GM12891 (cell line): ENCODE data around the gene ARID4B.

ENCODE experiments used
- PAX5 ChIP-seq: IDR thresholded peaks from 2 replicates; pipeline ENCODE4 v1.6.1; 2011; ENCODE audit warnings: low read length, moderate library complexity, mild to moderate bottlenecking; ENCODE audit not compliant: insufficient read depth, severe bottlenecking
- POLR2A ChIP-seq: IDR thresholded peaks from 2 replicates; pipeline ENCODE4 v1.6.1; 2011; ENCODE audit warnings: low read depth, low read length, control low read depth
- POLR2AphosphoS5 ChIP-seq: IDR thresholded peaks from 2 replicates; pipeline ENCODE4 v1.6.1; 2011; ENCODE audit warnings: low read depth, low read length, control low read depth
- SPI1 ChIP-seq: IDR thresholded peaks from 2 replicates; pipeline ENCODE4 v1.6.1; 2011; ENCODE audit warnings: low read depth, low read length, control low read depth
- TAF1 ChIP-seq: IDR thresholded peaks from 2 replicates; pipeline ENCODE4 v1.6.1; 2011; ENCODE audit warnings: low read depth, low read length, control low read depth

DNA sequence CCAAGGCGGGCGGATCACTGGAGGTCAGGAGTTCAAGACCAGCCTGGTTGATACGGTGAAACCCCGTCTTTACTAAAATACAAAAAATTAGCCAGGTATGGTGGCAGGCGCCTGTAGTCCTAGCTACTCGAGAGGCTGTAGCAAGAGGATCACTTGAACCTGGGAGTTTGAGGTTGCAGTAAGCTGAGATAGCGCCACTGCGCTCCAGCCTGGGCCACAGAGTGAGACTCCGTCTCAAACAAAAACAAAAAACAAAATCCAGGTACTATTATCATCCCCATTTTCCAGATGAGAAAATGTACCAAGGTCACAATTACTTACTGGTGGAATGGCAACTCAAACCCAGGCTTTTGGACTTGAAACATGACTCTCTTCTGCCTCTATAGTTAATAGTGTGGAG is 203.9 kb downstream of the ARID4B start:
- TF ChIP-seq POLR2A: no peak
- TF ChIP-seq TAF1: no peak
- TF ChIP-seq POLR2AphosphoS5: no peak
- no peak for TF ChIP-seq SPI1
- no peak for TF ChIP-seq PAX5
